ENCODE measurements around the gene WDFY2. TPM values are rescaled to one million over a fixed set of nuclear protein-coding genes. Genes with fewer than 3 reads are reported as not detected.

Gene WDFY2
- total and polyA plus RNA-seq, 2 of the 8 experiments (the other 6 are each of a cell fraction or from before 2014, with no cell fraction given), result 13.9 to 29.0 TPM

GRCh38 chr13:51590971-51591627, 6.8 kb downstream of the WDFY2 start:
- H2BK120ac ChIP-seq (replicated peaks; ENCODE audit: low read depth, low read length), result no peak overlapping the region
- POLR2A ChIA-PET (ENCODE audit: partially characterized antibody), result interaction anchor here (0.6 to 2.2 kb wide), 2 partner anchors 138 to 756 kb away, joined by 3 to 8 read pairs; partner anchors contain the start of gene INTS6
- TF ChIP-seq POLR2AphosphoS5 (IDR thresholded peaks at IDR 0.05; ENCODE audit: low read depth, low read length) (no peak), YY1 (IDR thresholded peaks at IDR 0.05; ENCODE audit: low read depth, low read length) (no peak), KDM1A (IDR thresholded peaks at IDR 0.05; ENCODE audit: borderline replicate concordance, low read length) (no peak), GTF2F1 (IDR thresholded peaks at IDR 0.05; ENCODE audit: borderline replicate concordance, low read depth, low read length) (no peak), NANOG (IDR thresholded peaks at IDR 0.05; ENCODE audit: insufficient read depth, low read depth, low read length, poor library complexity, severe bottlenecking) (no peak), CEBPB (IDR thresholded peaks at IDR 0.05; ENCODE audit: low read depth, low read length) (no peak), SAP30 (IDR thresholded peaks at IDR 0.05; ENCODE audit: insufficient read depth, insufficient replicate concordance, low read length) (no peak), NRF1 (IDR thresholded peaks at IDR 0.05; ENCODE audit: low read depth, low read length) (no peak)
- TF ChIP-seq, protein P1, sequence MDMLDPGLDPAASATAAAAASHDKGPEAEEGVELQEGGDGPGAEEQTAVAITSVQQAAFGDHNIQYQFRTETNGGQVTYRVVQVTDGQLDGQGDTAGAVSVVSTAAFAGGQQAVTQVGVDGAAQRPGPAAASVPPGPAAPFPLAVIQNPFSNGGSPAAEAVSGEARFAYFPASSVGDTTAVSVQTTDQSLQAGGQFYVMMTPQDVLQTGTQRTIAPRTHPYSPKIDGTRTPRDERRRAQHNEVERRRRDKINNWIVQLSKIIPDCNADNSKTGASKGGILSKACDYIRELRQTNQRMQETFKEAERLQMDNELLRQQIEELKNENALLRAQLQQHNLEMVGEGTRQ (IDR thresholded peaks at IDR 0.05; ENCODE audit: low read length), result no peak

More at GRCh38 chr13:51590971-51591627, 6.8 kb downstream of the WDFY2 start:
- no peak overlapping the region for H2AFZ ChIP-seq (ENCODE audit: low read length)
- no peak overlapping the region for H4K5ac ChIP-seq (ENCODE audit: insufficient read length, low read depth, low read length)
- CTCF ChIA-PET (ENCODE audit: partially characterized antibody), result interaction anchor here (1.2 kb wide), 1 partner anchor 9 kb away, joined by 3 read pairs; no protein-coding TSS in a partner anchor
- H2BK12ac ChIP-seq (ENCODE audit: low read depth, low read length), result no peak overlapping the region
- no peak overlapping the region for H2BK15ac ChIP-seq (ENCODE audit: low read length)
- H3K27ac ChIP-seq (ENCODE audit: low read depth, low read length), result no peak overlapping the region; the same call in 1 of the 2 replicates
- peaks cover 1 to 5% of the 10 kb centered on the region in 2 experiments for H4K20me1 ChIP-seq (replicated peaks in 1 of 2; ENCODE audit: control insufficient read depth in 1 of 2, insufficient read depth in 2 of 2, low read length in 2 of 2)
- H3K79me2 ChIP-seq (ENCODE audit: control insufficient read depth in 1 of 2, insufficient read depth in 2 of 2, low read length in 2 of 2), result peaks cover 12 to 99% of the 10 kb centered on the region in 2 experiments; a peak in 3 of 4 replicates
- no peaks in the 10 kb centered on the region for H3K27me3 ChIP-seq (replicated peaks in 1 of 4; ENCODE audit: control insufficient read depth in 3 of 4, extremely low read depth in 1 of 4, insufficient read depth in 3 of 4, low read length in 3 of 4)
- H3K4ac ChIP-seq (replicated peaks; ENCODE audit: insufficient read length, low read depth, low read length), result no peak overlapping the region
- H3K18ac ChIP-seq (ENCODE audit: extremely low read depth, low read length), result no peak overlapping the region
- WGBS, 2 experiments (ENCODE audit: extremely low coverage in 1 of 2, insufficient coverage in 1 of 2, insufficient read length in 1 of 2, insufficient replicate concordance in 2 of 2, low coverage in 1 of 2, low lambda C conversion rate in 2 of 2, missing lambda C conversion rate in 1 of 2), result 72% methylated on average over 4 of the region's 4 CpGs; no CpG with 5 or more reads in 1 of the 2 experiments
- H3K79me1 ChIP-seq (ENCODE audit: low read depth, low read length), result peaks cover 6% of the 10 kb centered on the region; the same call in 1 of the 2 replicates
- H3K9me3 ChIP-seq (ENCODE audit: insufficient read depth in 2 of 2, low read depth in 1 of 2, low read length in 1 of 2), result no peaks in the 10 kb centered on the region
- H3K23me2 ChIP-seq (ENCODE audit: low read depth, low read length), result no peaks in the 10 kb centered on the region
- H4K8ac ChIP-seq (ENCODE audit: extremely low read depth, insufficient read depth, low read length), result no peak overlapping the region
- peaks cover 1 to 34% (median 17%) of the 10 kb centered on the region in 4 experiments for H3K4me1 ChIP-seq (replicated peaks in 1 of 4; ENCODE audit: control insufficient read depth in 3 of 4, insufficient read depth in 4 of 4, low read length in 3 of 4)
- H3K4me2 ChIP-seq (ENCODE audit: insufficient read depth in 1 of 2, low read depth in 2 of 2, low read length in 2 of 2), result peak overlapping the region; percentile 6 to 31; a peak in 1 of 4 replicates
- no peak overlapping the region for H4K91ac ChIP-seq (replicated peaks; ENCODE audit: insufficient read length, low read length)
- H3K23ac ChIP-seq (ENCODE audit: insufficient read length), result no peak overlapping the region
- H3K56ac ChIP-seq (replicated peaks; ENCODE audit: insufficient read length, low read depth, low read length), result no peak overlapping the region
- DNase-seq (ENCODE audit: low read depth in 1 of 2, low spot score in 2 of 2) (no peak), FAIRE-seq (no peak)
- no peak overlapping the region for H2AK5ac ChIP-seq (ENCODE audit: low read depth, low read length)
- H3K14ac ChIP-seq (ENCODE audit: insufficient read length), result no peak overlapping the region
- H3K9ac ChIP-seq (replicated peaks in 1 of 4; ENCODE audit: extremely low read depth in 1 of 4, low read depth in 3 of 4, low read length in 3 of 4), result no peak overlapping the region
- no peak overlapping the region for H3K4me3 ChIP-seq (ENCODE audit: extremely low read depth in 1 of 4, insufficient read depth in 2 of 4, low read depth in 3 of 4, low read length in 4 of 4)
- H2BK5ac ChIP-seq (ENCODE audit: low read depth, low read length), result no peak overlapping the region
- H2BK20ac ChIP-seq (ENCODE audit: low read length), result no peak overlapping the region
- H3K36me3 ChIP-seq (ENCODE audit: control insufficient read depth in 2 of 4, insufficient read depth in 4 of 4, low read length in 3 of 4), result no peaks in the 10 kb centered on the region

All from H1 (cell line).